ENCODE data around the gene MEIS2.

Gene MEIS2

GRCh38 chr15:37004981-37005735 lies 95.2 kb downstream of the MEIS2 start:
- H3K36me3 ChIP-seq (ENCODE audit: insufficient read depth, low read length): peaks cover 9% of the 10 kb centered on the region
- peaks cover 3% of the 10 kb centered on the region for H3K4me1 ChIP-seq (ENCODE audit: control insufficient read depth, insufficient read depth, low read length, unreplicated experiment)
- no peaks in the 10 kb centered on the region for H3K79me2 ChIP-seq (ENCODE audit: control insufficient read depth, insufficient read depth, low read length, unreplicated experiment)
- no peak overlapping the region for H3K4me3 ChIP-seq (ENCODE audit: low read depth, low read length)
- no peak overlapping the region for H3K27ac ChIP-seq (ENCODE audit: low read depth, low read length)
- no peaks in the 10 kb centered on the region for H3K27me3 ChIP-seq (ENCODE audit: insufficient read depth, low read length)
- H2AFZ ChIP-seq (ENCODE audit: low read length, unreplicated experiment): no peak overlapping the region

GRCh38 chr15:37004373-37004869 lies 95.9 kb downstream of the MEIS2 start:
- H3K79me2 ChIP-seq (ENCODE audit: control insufficient read depth, insufficient read depth, low read length, unreplicated experiment): no peaks in the 10 kb centered on the region
- H3K4me1 ChIP-seq (ENCODE audit: control insufficient read depth, insufficient read depth, low read length, unreplicated experiment): peaks cover 3% of the 10 kb centered on the region
- no peaks in the 10 kb centered on the region for H3K27me3 ChIP-seq (ENCODE audit: insufficient read depth, low read length)
- no peak overlapping the region for H3K27ac ChIP-seq (ENCODE audit: low read depth, low read length)
- no peak overlapping the region for H3K4me3 ChIP-seq (ENCODE audit: low read depth, low read length)
- H2AFZ ChIP-seq (ENCODE audit: low read length, unreplicated experiment): no peak overlapping the region
- H3K36me3 ChIP-seq (ENCODE audit: insufficient read depth, low read length): peaks cover 9% of the 10 kb centered on the region

GRCh38 chr15:37002041-37002672 lies 98.2 kb downstream of the MEIS2 start:
- Histone ChIP-seq H3K27ac (ENCODE audit: low read depth, low read length) (no peak overlapping the region), H3K79me2 (ENCODE audit: control insufficient read depth, insufficient read depth, low read length, unreplicated experiment) (no peaks in the 10 kb centered on the region), H3K4me1 (ENCODE audit: control insufficient read depth, insufficient read depth, low read length, unreplicated experiment) (no peaks in the 10 kb centered on the region), H3K27me3 (ENCODE audit: insufficient read depth, low read length) (no peaks in the 10 kb centered on the region), H3K4me3 (ENCODE audit: low read depth, low read length) (no peak overlapping the region), H3K36me3 (ENCODE audit: insufficient read depth, low read length) (peaks cover 9% of the 10 kb centered on the region), H2AFZ (ENCODE audit: low read length, unreplicated experiment) (no peak overlapping the region)

- Histone ChIP-seq H3K79me2 (ENCODE audit: control insufficient read depth, insufficient read depth, low read length, unreplicated experiment) (no peaks in the 10 kb centered on the region), H3K4me3 (ENCODE audit: low read depth, low read length) (no peak overlapping the region), H3K27me3 (ENCODE audit: insufficient read depth, low read length) (no peaks in the 10 kb centered on the region), H2AFZ (ENCODE audit: low read length, unreplicated experiment) (no peak overlapping the region), H3K36me3 (ENCODE audit: insufficient read depth, low read length) (peaks cover 9% of the 10 kb centered on the region), H3K27ac (ENCODE audit: low read depth, low read length) (no peak overlapping the region), H3K4me1 (ENCODE audit: control insufficient read depth, insufficient read depth, low read length, unreplicated experiment) (no peaks in the 10 kb centered on the region)
Observed at GRCh38 chr15:37001417-37001816, 98.9 kb downstream of the MEIS2 start.

GRCh38 chr15:36999778-37000177 lies 100.6 kb downstream of the MEIS2 start:
- Histone ChIP-seq H3K4me3 (ENCODE audit: low read depth, low read length) (no peak overlapping the region), H3K79me2 (ENCODE audit: control insufficient read depth, insufficient read depth, low read length, unreplicated experiment) (no peaks in the 10 kb centered on the region), H3K36me3 (ENCODE audit: insufficient read depth, low read length) (peaks cover under 1% of the 10 kb centered on the region; the same call in 1 of the 2 replicates), H3K4me1 (ENCODE audit: control insufficient read depth, insufficient read depth, low read length, unreplicated experiment) (no peaks in the 10 kb centered on the region), H3K27me3 (ENCODE audit: insufficient read depth, low read length) (no peaks in the 10 kb centered on the region), H2AFZ (ENCODE audit: low read length, unreplicated experiment) (no peak overlapping the region), H3K27ac (ENCODE audit: low read depth, low read length) (no peak overlapping the region)

- H3K4me3 ChIP-seq (ENCODE audit: low read depth, low read length): no peak overlapping the region
- no peak overlapping the region for H3K27ac ChIP-seq (ENCODE audit: low read depth, low read length)
- H3K4me1 ChIP-seq (ENCODE audit: control insufficient read depth, insufficient read depth, low read length, unreplicated experiment): no peaks in the 10 kb centered on the region
- H3K36me3 ChIP-seq (ENCODE audit: insufficient read depth, low read length): no peaks in the 10 kb centered on the region
- no peaks in the 10 kb centered on the region for H3K79me2 ChIP-seq (ENCODE audit: control insufficient read depth, insufficient read depth, low read length, unreplicated experiment)
- no peak overlapping the region for H2AFZ ChIP-seq (ENCODE audit: low read length, unreplicated experiment)
- no peaks in the 10 kb centered on the region for H3K27me3 ChIP-seq (ENCODE audit: insufficient read depth, low read length)
Observed at GRCh38 chr15:36996538-36997181, 103.7 kb downstream of the MEIS2 start.

- Histone ChIP-seq H3K27me3 (ENCODE audit: insufficient read depth, low read length) (no peaks in the 10 kb centered on the region), H3K36me3 (ENCODE audit: insufficient read depth, low read length) (no peaks in the 10 kb centered on the region), H3K4me1 (ENCODE audit: control insufficient read depth, insufficient read depth, low read length, unreplicated experiment) (no peaks in the 10 kb centered on the region), H3K27ac (ENCODE audit: low read depth, low read length) (no peak overlapping the region), H3K79me2 (ENCODE audit: control insufficient read depth, insufficient read depth, low read length, unreplicated experiment) (no peaks in the 10 kb centered on the region), H3K4me3 (ENCODE audit: low read depth, low read length) (no peak overlapping the region), H2AFZ (ENCODE audit: low read length, unreplicated experiment) (no peak overlapping the region)
Observed at GRCh38 chr15:36996121-36996520, 104.2 kb downstream of the MEIS2 start.

- Histone ChIP-seq H3K79me2 (ENCODE audit: control insufficient read depth, insufficient read depth, low read length, unreplicated experiment) (no peaks in the 10 kb centered on the region), H3K27me3 (ENCODE audit: insufficient read depth, low read length) (no peaks in the 10 kb centered on the region), H3K4me3 (ENCODE audit: low read depth, low read length) (no peak overlapping the region), H2AFZ (ENCODE audit: low read length, unreplicated experiment) (no peak overlapping the region), H3K27ac (ENCODE audit: low read depth, low read length) (no peak overlapping the region), H3K4me1 (ENCODE audit: control insufficient read depth, insufficient read depth, low read length, unreplicated experiment) (no peaks in the 10 kb centered on the region), H3K36me3 (ENCODE audit: insufficient read depth, low read length) (no peaks in the 10 kb centered on the region)
Observed at GRCh38 chr15:36994790-36995189, 105.6 kb downstream of the MEIS2 start.

GRCh38 chr15:36992454-36992853 lies 107.9 kb downstream of the MEIS2 start:
- Histone ChIP-seq H3K4me3 (ENCODE audit: low read depth, low read length) (no peak overlapping the region), H3K79me2 (ENCODE audit: control insufficient read depth, insufficient read depth, low read length, unreplicated experiment) (no peaks in the 10 kb centered on the region), H2AFZ (ENCODE audit: low read length, unreplicated experiment) (no peak overlapping the region), H3K27ac (ENCODE audit: low read depth, low read length) (no peak overlapping the region), H3K36me3 (ENCODE audit: insufficient read depth, low read length) (no peaks in the 10 kb centered on the region), H3K4me1 (ENCODE audit: control insufficient read depth, insufficient read depth, low read length, unreplicated experiment) (no peaks in the 10 kb centered on the region), H3K27me3 (ENCODE audit: insufficient read depth, low read length) (no peaks in the 10 kb centered on the region)

- no peak overlapping the region for H3K27ac ChIP-seq (ENCODE audit: low read depth, low read length)
- H3K4me1 ChIP-seq (ENCODE audit: control insufficient read depth, insufficient read depth, low read length, unreplicated experiment): no peaks in the 10 kb centered on the region
- H3K36me3 ChIP-seq (ENCODE audit: insufficient read depth, low read length): peaks cover 8% of the 10 kb centered on the region
- H2AFZ ChIP-seq (ENCODE audit: low read length, unreplicated experiment): no peak overlapping the region
- H3K4me3 ChIP-seq (ENCODE audit: low read depth, low read length): no peak overlapping the region
- no peaks in the 10 kb centered on the region for H3K27me3 ChIP-seq (ENCODE audit: insufficient read depth, low read length)
- H3K79me2 ChIP-seq (ENCODE audit: control insufficient read depth, insufficient read depth, low read length, unreplicated experiment): no peaks in the 10 kb centered on the region
Observed at GRCh38 chr15:36988947-36989346, 111.4 kb downstream of the MEIS2 start.
